ENCODE data around the gene ATP7A. TPM values are rescaled to one million over a fixed set of nuclear protein-coding genes. Genes with fewer than 3 reads are reported as not detected.

Gene ATP7A
- total RNA-seq, 3 donors from 2014 or later (not counting 1 experiment from before 2014, with no cell fraction given): 18.8 to 24.3 (median 21.5) TPM

- Mint-ChIP-seq H3K4me3 (no peak within 1 kb of the TSS), H3K27me3 (ENCODE audit: low read depth in 2 of 2) (no peaks in the 10 kb centered on the region), H3K9me3 (no peaks in the 10 kb centered on the region), H3K27ac (no peak within 1 kb of the TSS), H3K36me3 (no peaks in the 10 kb centered on the region), H3K4me1 (peaks cover 7 to 21% of the 10 kb centered on the region in 2 donors)
- WGBS (ENCODE audit: insufficient coverage): 97% methylated on average over 9 of the region's 13 CpGs
- intact Hi-C loops (cut with micrococcal nuclease): no loop called here
- H3K9me3 ChIP-seq (ENCODE audit: control insufficient read depth, insufficient read depth, low read length): no peaks in the 10 kb centered on the region
- no peak within 1 kb of the TSS for H3K4me3 ChIP-seq (ENCODE audit: low read length)
- no peaks in the 10 kb centered on the region for H3K4me1 ChIP-seq (ENCODE audit: control insufficient read depth, insufficient read depth, low read length)
- ATAC-seq (no peak), DNase-seq (no peak)
- H3K36me3 ChIP-seq (ENCODE audit: control insufficient read depth, insufficient read depth, low read length): no peaks in the 10 kb centered on the region
- no peak for TF ChIP-seq CTCF (IDR thresholded peaks at IDR 0.05)
- H3K27ac ChIP-seq (ENCODE audit: low read length): no peak within 1 kb of the TSS
- H3K27me3 ChIP-seq (ENCODE audit: control insufficient read depth, insufficient read depth, low read length): no peaks in the 10 kb centered on the region
These were observed 59.0 kb downstream of the ATP7A start, which contains the start of gene PGAM4 for GRCh38 chrX:77969538-77969937. TSS of gene PGAM4 (minus strand) at chrX:77969638. CDS start at chrX:77969638, 0 bp downstream.

GRCh38 chrX:77975755-77976154, 65.3 kb downstream of the ATP7A start:
- no peak for DNase-seq
- Histone ChIP-seq H3K9me3 (ENCODE audit: control insufficient read depth, insufficient read depth, low read length) (no peaks in the 10 kb centered on the region), H3K36me3 (ENCODE audit: control insufficient read depth, insufficient read depth, low read length) (no peaks in the 10 kb centered on the region), H3K27me3 (ENCODE audit: control insufficient read depth, insufficient read depth, low read length) (no peaks in the 10 kb centered on the region), H3K4me1 (ENCODE audit: control insufficient read depth, insufficient read depth, low read length) (no peaks in the 10 kb centered on the region), H3K4me3 (ENCODE audit: low read length) (no peak overlapping the region), H3K27ac (ENCODE audit: low read length) (no peak overlapping the region)
- ATAC-seq: no peak
- H3K9me3 Mint-ChIP-seq: no peaks in the 10 kb centered on the region
- no peak overlapping the region for H3K27ac Mint-ChIP-seq
- no peaks in the 10 kb centered on the region for H3K36me3 Mint-ChIP-seq
- H3K4me1 Mint-ChIP-seq: peaks cover 0 to 2% of the 10 kb centered on the region in 2 donors
- intact Hi-C loops (cut with micrococcal nuclease): no loop called here
- WGBS (ENCODE audit: insufficient coverage): 100% methylated on average over 1 of the region's 2 CpGs
- TF ChIP-seq CTCF (IDR thresholded peaks at IDR 0.05): no peak
- H3K4me3 Mint-ChIP-seq: no peak overlapping the region
- H3K27me3 Mint-ChIP-seq (ENCODE audit: low read depth in 2 of 2): no peaks in the 10 kb centered on the region

- Histone ChIP-seq H3K4me1 (ENCODE audit: control insufficient read depth, insufficient read depth, low read length) (no peaks in the 10 kb centered on the region), H3K36me3 (ENCODE audit: control insufficient read depth, insufficient read depth, low read length) (no peaks in the 10 kb centered on the region), H3K9me3 (ENCODE audit: control insufficient read depth, insufficient read depth, low read length) (no peaks in the 10 kb centered on the region), H3K27ac (ENCODE audit: low read length) (no peak overlapping the region), H3K27me3 (ENCODE audit: control insufficient read depth, insufficient read depth, low read length) (no peaks in the 10 kb centered on the region), H3K4me3 (ENCODE audit: low read length) (no peak overlapping the region)
- DNase-seq (no peak), ATAC-seq (no peak)
- H3K4me3 Mint-ChIP-seq: no peak overlapping the region
- no peak overlapping the region for H3K27ac Mint-ChIP-seq
- H3K36me3 Mint-ChIP-seq: no peaks in the 10 kb centered on the region
- H3K27me3 Mint-ChIP-seq (ENCODE audit: low read depth in 2 of 2): no peaks in the 10 kb centered on the region
- no peaks in the 10 kb centered on the region for H3K4me1 Mint-ChIP-seq
- H3K9me3 Mint-ChIP-seq: no peaks in the 10 kb centered on the region
- intact Hi-C loops (cut with micrococcal nuclease): no loop called here
- TF ChIP-seq CTCF (IDR thresholded peaks at IDR 0.05): no peak
These were observed 66.6 kb downstream of the ATP7A start for GRCh38 chrX:77977095-77977494.

DNA sequence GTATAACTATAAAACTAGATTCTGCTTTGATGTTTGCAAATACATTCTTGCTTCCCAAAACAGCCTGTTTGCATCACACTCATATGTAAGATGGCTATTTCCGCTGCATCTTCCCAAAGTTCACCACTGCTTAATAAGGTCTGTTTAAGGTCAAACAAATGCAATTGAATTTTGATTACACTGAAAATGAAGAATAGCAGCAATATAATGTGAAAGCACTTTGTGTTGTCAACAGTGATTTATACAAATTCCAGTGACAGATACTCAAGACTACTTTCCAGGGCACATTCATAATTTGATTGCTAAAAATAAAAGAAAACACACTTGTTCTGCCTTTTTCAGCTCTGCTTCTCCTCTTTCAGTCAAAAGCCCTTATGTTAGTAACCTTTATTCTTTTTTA, 67.0 kb downstream of the ATP7A start:
- no peak overlapping the region for H3K4me3 ChIP-seq (ENCODE audit: low read length)
- no peak overlapping the region for H3K27ac ChIP-seq (ENCODE audit: low read length)
- Mint-ChIP-seq H3K27ac (no peak overlapping the region), H3K36me3 (no peaks in the 10 kb centered on the region), H3K9me3 (no peaks in the 10 kb centered on the region), H3K4me1 (no peaks in the 10 kb centered on the region), H3K27me3 (ENCODE audit: low read depth in 2 of 2) (no peaks in the 10 kb centered on the region), H3K4me3 (no peak overlapping the region)
- H3K9me3 ChIP-seq (ENCODE audit: control insufficient read depth, insufficient read depth, low read length): no peaks in the 10 kb centered on the region
- H3K4me1 ChIP-seq (ENCODE audit: control insufficient read depth, insufficient read depth, low read length): no peaks in the 10 kb centered on the region
- DNase-seq: no peak
- intact Hi-C loops (cut with micrococcal nuclease): no loop called here
- no peak for TF ChIP-seq CTCF (IDR thresholded peaks at IDR 0.05)
- no CpG with 5 or more reads among the region's 1 CpG for WGBS (ENCODE audit: insufficient coverage)
- H3K27me3 ChIP-seq (ENCODE audit: control insufficient read depth, insufficient read depth, low read length): no peaks in the 10 kb centered on the region
- no peaks in the 10 kb centered on the region for H3K36me3 ChIP-seq (ENCODE audit: control insufficient read depth, insufficient read depth, low read length)
- ATAC-seq: no peak

Measured in natural killer cell (primary cell).